Measurements from ENCODE around the gene CD276. TPM values are rescaled to one million over a fixed set of nuclear protein-coding genes. Genes with fewer than 3 reads are reported as not detected.
"Not testable (repeated sequence)": the region's sequence is repeated elsewhere in the genome, so short reads cannot be mapped to it uniquely, and the experiment has no call there.

Gene CD276
- total RNA-seq, 1 donor from 2014 or later, result 46.9 TPM

- no peak for DNase-seq
Observed at GRCh38 chr15:73710321-73710720, 26.1 kb downstream of the CD276 start.

GRCh38 chr15:73711526-73711925 is 27.3 kb downstream of the CD276 start:
- no peak for DNase-seq

GRCh38 chr15:73712107-73712506 is 27.9 kb downstream of the CD276 start:
- DNase-seq, result no peak

GRCh38 chr15:73714695-73715301 is 30.6 kb downstream of the CD276 start:
- no peak for DNase-seq

GRCh38 chr15:73715417-73715816 is 31.2 kb downstream of the CD276 start:
- DNase-seq, result no peak

- DNase-seq, result no peak
Observed at GRCh38 chr15:73716417-73716816, 32.2 kb downstream of the CD276 start.

GRCh38 chr15:73717206-73717605 is 33.0 kb downstream of the CD276 start:
- no peak for DNase-seq

GRCh38 chr15:73717802-73718201 is 33.6 kb downstream of the CD276 start:
- no peak for DNase-seq

- DNase-seq, result no peak
Observed at GRCh38 chr15:73718694-73719093, 34.5 kb downstream of the CD276 start.

- no peak for DNase-seq
Observed at GRCh38 chr15:73722425-73722824, 38.2 kb downstream of the CD276 start.

- no peak for DNase-seq
Observed at GRCh38 chr15:73723191-73723590, 39.0 kb downstream of the CD276 start.

GRCh38 chr15:73724212-73724611 is 40.0 kb downstream of the CD276 start:
- DNase-seq, result no peak

- DNase-seq, result no peak
Observed at GRCh38 chr15:73727330-73727976, 43.3 kb downstream of the CD276 start.

- DNase-seq, result not testable (repeated sequence)
Observed at GRCh38 chr15:73732051-73732450, 47.9 kb downstream of the CD276 start.

- DNase-seq, result no peak
Observed at GRCh38 chr15:73732930-73733329, 48.7 kb downstream of the CD276 start.

- DNase-seq, result no peak
Observed at GRCh38 chr15:73737535-73737934, 53.4 kb downstream of the CD276 start.

GRCh38 chr15:73740152-73741048 is 56.2 kb downstream of the CD276 start:
- no peak for DNase-seq

GRCh38 chr15:73741321-73741836 is 57.2 kb downstream of the CD276 start:
- no peak for DNase-seq

- no peak for DNase-seq
Observed at GRCh38 chr15:73744293-73744692, 60.1 kb downstream of the CD276 start.

- no peak for DNase-seq
Observed at GRCh38 chr15:73745073-73745472, 60.9 kb downstream of the CD276 start.

GRCh38 chr15:73746261-73746660 is 62.1 kb downstream of the CD276 start:
- DNase-seq, result no peak

- DNase-seq, result no peak
Observed at GRCh38 chr15:73746883-73747282, 62.7 kb downstream of the CD276 start.

Data from skin of body (tissue), 2 donors.